ENCODE data around the gene NTRK2. TPM values are rescaled to one million over a fixed set of nuclear protein-coding genes. Genes with fewer than 3 reads are reported as not detected.

NTRK2 gene
- total RNA-seq, 1 donor from 2014 or later: 26.6 TPM

GRCh38 chr9:84929068-84929467, 259.5 kb downstream of the NTRK2 start:
- H3K9me3 ChIP-seq (ENCODE audit: control insufficient read depth in 3 of 3, low read length in 3 of 3): no peaks in the 10 kb centered on the region
- H3K27me3 ChIP-seq (ENCODE audit: control insufficient read depth in 3 of 3, insufficient read depth in 3 of 3, low read length in 3 of 3): no peaks in the 10 kb centered on the region
- no peaks in the 10 kb centered on the region for H3K4me1 ChIP-seq (ENCODE audit: control insufficient read depth in 3 of 3, insufficient read depth in 3 of 3, low read length in 3 of 3)
- H3K4me3 ChIP-seq (ENCODE audit: low read length in 3 of 3): no peak overlapping the region
- H3K27ac ChIP-seq (ENCODE audit: low read depth, low read length): no peak overlapping the region
- H3K9ac ChIP-seq (ENCODE audit: low read depth in 1 of 3, low read length in 3 of 3): no peak overlapping the region
- H3K36me3 ChIP-seq (ENCODE audit: control insufficient read depth in 3 of 3, insufficient read depth in 3 of 3, low read length in 3 of 3): no peaks in the 10 kb centered on the region

- no peaks in the 10 kb centered on the region for H3K27me3 ChIP-seq (ENCODE audit: control insufficient read depth in 3 of 3, insufficient read depth in 3 of 3, low read length in 3 of 3)
- no peak overlapping the region for H3K4me3 ChIP-seq (ENCODE audit: low read length in 3 of 3)
- H3K9me3 ChIP-seq (ENCODE audit: control insufficient read depth in 3 of 3, low read length in 3 of 3): no peaks in the 10 kb centered on the region
- no peaks in the 10 kb centered on the region for H3K4me1 ChIP-seq (ENCODE audit: control insufficient read depth in 3 of 3, insufficient read depth in 3 of 3, low read length in 3 of 3)
- H3K9ac ChIP-seq (ENCODE audit: low read depth in 1 of 3, low read length in 3 of 3): no peak overlapping the region
- no peak overlapping the region for H3K27ac ChIP-seq (ENCODE audit: low read depth, low read length)
- H3K36me3 ChIP-seq (ENCODE audit: control insufficient read depth in 3 of 3, insufficient read depth in 3 of 3, low read length in 3 of 3): no peaks in the 10 kb centered on the region
Observed at GRCh38 chr9:84932915-84933527, 263.5 kb downstream of the NTRK2 start.

- H3K9ac ChIP-seq (ENCODE audit: low read depth in 1 of 3, low read length in 3 of 3): no peak overlapping the region
- H3K4me1 ChIP-seq (ENCODE audit: control insufficient read depth in 3 of 3, insufficient read depth in 3 of 3, low read length in 3 of 3): no peaks in the 10 kb centered on the region
- H3K9me3 ChIP-seq (ENCODE audit: control insufficient read depth in 3 of 3, low read length in 3 of 3): no peaks in the 10 kb centered on the region
- H3K27me3 ChIP-seq (ENCODE audit: control insufficient read depth in 3 of 3, insufficient read depth in 3 of 3, low read length in 3 of 3): no peaks in the 10 kb centered on the region
- no peaks in the 10 kb centered on the region for H3K36me3 ChIP-seq (ENCODE audit: control insufficient read depth in 3 of 3, insufficient read depth in 3 of 3, low read length in 3 of 3)
- H3K4me3 ChIP-seq (ENCODE audit: low read length in 3 of 3): no peak overlapping the region
- H3K27ac ChIP-seq (ENCODE audit: low read depth, low read length): no peak overlapping the region
Observed at GRCh38 chr9:84935528-84936117, 266.1 kb downstream of the NTRK2 start.

GRCh38 chr9:84937180-84937579, 267.7 kb downstream of the NTRK2 start:
- Histone ChIP-seq H3K9me3 (ENCODE audit: control insufficient read depth in 3 of 3, low read length in 3 of 3) (no peaks in the 10 kb centered on the region), H3K36me3 (ENCODE audit: control insufficient read depth in 3 of 3, insufficient read depth in 3 of 3, low read length in 3 of 3) (no peaks in the 10 kb centered on the region), H3K4me3 (ENCODE audit: low read length in 3 of 3) (no peak overlapping the region), H3K27me3 (ENCODE audit: control insufficient read depth in 3 of 3, insufficient read depth in 3 of 3, low read length in 3 of 3) (no peaks in the 10 kb centered on the region), H3K4me1 (ENCODE audit: control insufficient read depth in 3 of 3, insufficient read depth in 3 of 3, low read length in 3 of 3) (no peaks in the 10 kb centered on the region), H3K9ac (ENCODE audit: low read depth in 1 of 3, low read length in 3 of 3) (no peak overlapping the region), H3K27ac (ENCODE audit: low read depth, low read length) (no peak overlapping the region)

- Histone ChIP-seq H3K9ac (ENCODE audit: low read depth in 1 of 3, low read length in 3 of 3) (no peak overlapping the region), H3K9me3 (ENCODE audit: control insufficient read depth in 3 of 3, low read length in 3 of 3) (no peaks in the 10 kb centered on the region), H3K36me3 (ENCODE audit: control insufficient read depth in 3 of 3, insufficient read depth in 3 of 3, low read length in 3 of 3) (no peaks in the 10 kb centered on the region), H3K4me3 (ENCODE audit: low read length in 3 of 3) (no peak overlapping the region), H3K4me1 (ENCODE audit: control insufficient read depth in 3 of 3, insufficient read depth in 3 of 3, low read length in 3 of 3) (no peaks in the 10 kb centered on the region), H3K27ac (ENCODE audit: low read depth, low read length) (no peak overlapping the region), H3K27me3 (ENCODE audit: control insufficient read depth in 3 of 3, insufficient read depth in 3 of 3, low read length in 3 of 3) (no peaks in the 10 kb centered on the region)
Observed at GRCh38 chr9:84937581-84937980, 268.1 kb downstream of the NTRK2 start.

GRCh38 chr9:84939774-84940173, 270.2 kb downstream of the NTRK2 start:
- H3K36me3 ChIP-seq (ENCODE audit: control insufficient read depth in 3 of 3, insufficient read depth in 3 of 3, low read length in 3 of 3): no peaks in the 10 kb centered on the region
- no peaks in the 10 kb centered on the region for H3K4me1 ChIP-seq (ENCODE audit: control insufficient read depth in 3 of 3, insufficient read depth in 3 of 3, low read length in 3 of 3)
- no peaks in the 10 kb centered on the region for H3K27me3 ChIP-seq (ENCODE audit: control insufficient read depth in 3 of 3, insufficient read depth in 3 of 3, low read length in 3 of 3)
- H3K9me3 ChIP-seq (ENCODE audit: control insufficient read depth in 3 of 3, low read length in 3 of 3): no peaks in the 10 kb centered on the region
- no peak overlapping the region for H3K9ac ChIP-seq (ENCODE audit: low read depth in 1 of 3, low read length in 3 of 3)
- H3K27ac ChIP-seq (ENCODE audit: low read depth, low read length): no peak overlapping the region
- no peak overlapping the region for H3K4me3 ChIP-seq (ENCODE audit: low read length in 3 of 3)

GRCh38 chr9:84940294-84940693, 270.8 kb downstream of the NTRK2 start:
- no peak overlapping the region for H3K9ac ChIP-seq (ENCODE audit: low read depth in 1 of 3, low read length in 3 of 3)
- no peak overlapping the region for H3K27ac ChIP-seq (ENCODE audit: low read depth, low read length)
- no peaks in the 10 kb centered on the region for H3K9me3 ChIP-seq (ENCODE audit: control insufficient read depth in 3 of 3, low read length in 3 of 3)
- no peaks in the 10 kb centered on the region for H3K4me1 ChIP-seq (ENCODE audit: control insufficient read depth in 3 of 3, insufficient read depth in 3 of 3, low read length in 3 of 3)
- H3K4me3 ChIP-seq (ENCODE audit: low read length in 3 of 3): no peak overlapping the region
- no peaks in the 10 kb centered on the region for H3K27me3 ChIP-seq (ENCODE audit: control insufficient read depth in 3 of 3, insufficient read depth in 3 of 3, low read length in 3 of 3)
- H3K36me3 ChIP-seq (ENCODE audit: control insufficient read depth in 3 of 3, insufficient read depth in 3 of 3, low read length in 3 of 3): no peaks in the 10 kb centered on the region

GRCh38 chr9:84941792-84942191, 272.3 kb downstream of the NTRK2 start:
- Histone ChIP-seq H3K4me3 (ENCODE audit: low read length in 3 of 3) (no peak overlapping the region), H3K4me1 (ENCODE audit: control insufficient read depth in 3 of 3, insufficient read depth in 3 of 3, low read length in 3 of 3) (no peaks in the 10 kb centered on the region), H3K36me3 (ENCODE audit: control insufficient read depth in 3 of 3, insufficient read depth in 3 of 3, low read length in 3 of 3) (no peaks in the 10 kb centered on the region), H3K27me3 (ENCODE audit: control insufficient read depth in 3 of 3, insufficient read depth in 3 of 3, low read length in 3 of 3) (no peaks in the 10 kb centered on the region), H3K9me3 (ENCODE audit: control insufficient read depth in 3 of 3, low read length in 3 of 3) (no peaks in the 10 kb centered on the region), H3K9ac (ENCODE audit: low read depth in 1 of 3, low read length in 3 of 3) (no peak overlapping the region), H3K27ac (ENCODE audit: low read depth, low read length) (no peak overlapping the region)

GRCh38 chr9:84943482-84944050, 274.0 kb downstream of the NTRK2 start:
- Histone ChIP-seq H3K4me3 (ENCODE audit: low read length in 3 of 3) (no peak overlapping the region), H3K9ac (ENCODE audit: low read depth in 1 of 3, low read length in 3 of 3) (no peak overlapping the region), H3K27ac (ENCODE audit: low read depth, low read length) (no peak overlapping the region), H3K27me3 (ENCODE audit: control insufficient read depth in 3 of 3, insufficient read depth in 3 of 3, low read length in 3 of 3) (no peaks in the 10 kb centered on the region), H3K4me1 (ENCODE audit: control insufficient read depth in 3 of 3, insufficient read depth in 3 of 3, low read length in 3 of 3) (no peaks in the 10 kb centered on the region), H3K36me3 (ENCODE audit: control insufficient read depth in 3 of 3, insufficient read depth in 3 of 3, low read length in 3 of 3) (no peaks in the 10 kb centered on the region), H3K9me3 (ENCODE audit: control insufficient read depth in 3 of 3, low read length in 3 of 3) (no peaks in the 10 kb centered on the region)

GRCh38 chr9:84945878-84946538, 276.5 kb downstream of the NTRK2 start:
- no peaks in the 10 kb centered on the region for H3K27me3 ChIP-seq (ENCODE audit: control insufficient read depth in 3 of 3, insufficient read depth in 3 of 3, low read length in 3 of 3)
- no peaks in the 10 kb centered on the region for H3K4me1 ChIP-seq (ENCODE audit: control insufficient read depth in 3 of 3, insufficient read depth in 3 of 3, low read length in 3 of 3)
- H3K9me3 ChIP-seq (ENCODE audit: control insufficient read depth in 3 of 3, low read length in 3 of 3): no peaks in the 10 kb centered on the region
- no peaks in the 10 kb centered on the region for H3K36me3 ChIP-seq (ENCODE audit: control insufficient read depth in 3 of 3, insufficient read depth in 3 of 3, low read length in 3 of 3)
- no peak overlapping the region for H3K9ac ChIP-seq (ENCODE audit: low read depth in 1 of 3, low read length in 3 of 3)
- no peak overlapping the region for H3K4me3 ChIP-seq (ENCODE audit: low read length in 3 of 3)
- no peak overlapping the region for H3K27ac ChIP-seq (ENCODE audit: low read depth, low read length)
